Stimulated activated naive CD8-positive, alpha-beta T cell treated with anti-CD3 and anti-CD28 coated beads, Interleukin-15, amount 100 ng/mL, for 72 hours (primary cell): ENCODE results near the gene ANOS1.
"Not testable (repeated sequence)": the region's sequence is repeated elsewhere in the genome, so short reads cannot be mapped to it uniquely, and the experiment has no call there.

ENCODE experiments used
- ATAC-seq: fragments of 150-1000 bp; cut with Tn5 transposase; 2 replicates; pipeline ENCODE4 v1.10.0; 2021; ENCODE audit warnings: mild to moderate bottlenecking, moderate library complexity
- DNase-seq, 2 donors: peaks; one replicate each; pipeline ENCODE4 v3.0.0; 2021 to 2022
- H3K27ac Mint-ChIP-seq, 2 donors: one replicate each; pipeline ENCODE4 v1.8.0; 2022; ENCODE audit warnings: mild to moderate bottlenecking in 2 of 2, mixed read lengths in 2 of 2, moderate library complexity in 2 of 2
- H3K27me3 Mint-ChIP-seq: one replicate; pipeline ENCODE4 v1.8.0; 2022; ENCODE audit warnings: mixed read lengths
- H3K4me1 Mint-ChIP-seq: one replicate; pipeline ENCODE4 v1.8.0; 2022; ENCODE audit warnings: mild to moderate bottlenecking, mixed read lengths
- H3K4me3 Mint-ChIP-seq, 2 donors: one replicate each; pipeline ENCODE4 v1.8.0; 2022; ENCODE audit warnings: mild to moderate bottlenecking in 2 of 2, mixed read lengths in 2 of 2, moderate library complexity in 1 of 2
- H3K9me3 Mint-ChIP-seq, 2 donors: one replicate each; pipeline ENCODE4 v1.8.0; 2022; ENCODE audit warnings: mixed read lengths in 2 of 2

The ANOS1 gene

GRCh38 chrX:8591501-8591900, 140.4 kb downstream of the ANOS1 start:
- Mint-ChIP-seq H3K4me3 (no peak overlapping the region), H3K4me1 (no peaks in the 10 kb centered on the region), H3K9me3 (no peaks in the 10 kb centered on the region), H3K27me3 (no peaks in the 10 kb centered on the region), H3K27ac (no peak overlapping the region)
- DNase-seq (no peak), ATAC-seq (no peak)

DNA sequence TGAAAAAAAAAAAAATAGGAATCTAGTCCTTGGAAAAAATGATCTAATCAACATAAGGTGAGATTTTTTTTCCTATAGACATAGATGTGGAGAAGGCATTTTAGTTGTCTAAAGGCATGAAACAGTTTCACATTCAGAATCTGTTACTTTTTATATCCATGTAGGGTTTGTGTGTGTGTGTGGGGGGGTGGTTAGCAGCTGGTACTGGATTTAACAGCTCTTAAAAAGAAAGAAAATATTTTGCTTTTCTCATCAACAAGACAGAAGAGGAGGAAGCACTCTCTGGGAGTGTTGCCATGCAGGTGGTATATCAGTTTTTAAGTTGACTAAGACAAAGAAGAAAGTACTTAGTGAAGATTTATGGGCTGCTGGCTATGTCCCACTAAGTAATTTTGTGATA, 145.0 kb downstream of the ANOS1 start:
- Mint-ChIP-seq H3K4me1 (no peaks in the 10 kb centered on the region), H3K9me3 (peaks cover 0 to 5% of the 10 kb centered on the region in 2 donors), H3K4me3 (no peak overlapping the region), H3K27ac (no peak overlapping the region), H3K27me3 (no peaks in the 10 kb centered on the region)
- DNase-seq (no peak), ATAC-seq (no peak)

GRCh38 chrX:8579602-8580001, 152.3 kb downstream of the ANOS1 start:
- H3K27ac Mint-ChIP-seq, result no peak overlapping the region
- peaks cover 0 to 5% of the 10 kb centered on the region in 2 donors for H3K9me3 Mint-ChIP-seq
- ATAC-seq (no peak), DNase-seq (no peak)
- H3K27me3 Mint-ChIP-seq, result no peaks in the 10 kb centered on the region
- H3K4me1 Mint-ChIP-seq, result no peaks in the 10 kb centered on the region
- H3K4me3 Mint-ChIP-seq, result no peak overlapping the region

DNA sequence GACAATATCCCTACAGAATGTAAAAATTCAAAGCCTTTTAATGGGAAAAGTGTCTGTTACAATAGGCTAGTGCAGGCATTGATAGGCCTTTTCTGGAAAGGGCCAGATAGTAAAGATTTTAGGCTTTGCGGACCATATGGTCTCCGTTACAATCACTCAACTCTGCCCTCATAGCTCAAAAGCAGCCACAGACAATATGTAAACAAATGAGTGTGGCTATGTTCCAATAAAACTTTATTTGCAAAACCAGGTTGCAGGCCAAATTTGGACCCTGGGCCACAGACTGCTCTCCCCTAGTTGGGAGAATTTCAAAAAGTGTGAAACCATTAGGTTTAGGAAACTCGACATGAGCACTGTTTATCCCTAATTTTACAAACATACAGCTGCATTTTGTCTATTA, 155.1 kb downstream of the ANOS1 start:
- H3K27me3 Mint-ChIP-seq, result no peaks in the 10 kb centered on the region
- no peaks in the 10 kb centered on the region for H3K4me1 Mint-ChIP-seq
- no peak overlapping the region for H3K27ac Mint-ChIP-seq
- no peak for ATAC-seq
- H3K4me3 Mint-ChIP-seq, result no peak overlapping the region
- no peaks in the 10 kb centered on the region for H3K9me3 Mint-ChIP-seq
- DNase-seq, result no peak

- no peaks in the 10 kb centered on the region for H3K27me3 Mint-ChIP-seq
- H3K9me3 Mint-ChIP-seq, result no peaks in the 10 kb centered on the region
- no peaks in the 10 kb centered on the region for H3K4me1 Mint-ChIP-seq
- no peak for ATAC-seq
- H3K27ac Mint-ChIP-seq, result no peak overlapping the region
- H3K4me3 Mint-ChIP-seq, result no peak overlapping the region
- DNase-seq, result no peak
Observed at GRCh38 chrX:8565729-8566128, 166.2 kb downstream of the ANOS1 start.

- Mint-ChIP-seq H3K4me3 (no peak overlapping the region), H3K27ac (no peak overlapping the region), H3K27me3 (no peaks in the 10 kb centered on the region), H3K9me3 (no peaks in the 10 kb centered on the region), H3K4me1 (no peaks in the 10 kb centered on the region)
- ATAC-seq (no peak), DNase-seq (no peak)
Observed at GRCh38 chrX:8548446-8548845, 183.5 kb downstream of the ANOS1 start.

- no peak for ATAC-seq
- no peaks in the 10 kb centered on the region for H3K27me3 Mint-ChIP-seq
- no peaks in the 10 kb centered on the region for H3K4me1 Mint-ChIP-seq
- H3K9me3 Mint-ChIP-seq, result no peaks in the 10 kb centered on the region
- DNase-seq, result no peak
- H3K4me3 Mint-ChIP-seq, result no peak overlapping the region
- H3K27ac Mint-ChIP-seq, result no peak overlapping the region
Observed at GRCh38 chrX:8546715-8547114, 185.2 kb downstream of the ANOS1 start.

DNA sequence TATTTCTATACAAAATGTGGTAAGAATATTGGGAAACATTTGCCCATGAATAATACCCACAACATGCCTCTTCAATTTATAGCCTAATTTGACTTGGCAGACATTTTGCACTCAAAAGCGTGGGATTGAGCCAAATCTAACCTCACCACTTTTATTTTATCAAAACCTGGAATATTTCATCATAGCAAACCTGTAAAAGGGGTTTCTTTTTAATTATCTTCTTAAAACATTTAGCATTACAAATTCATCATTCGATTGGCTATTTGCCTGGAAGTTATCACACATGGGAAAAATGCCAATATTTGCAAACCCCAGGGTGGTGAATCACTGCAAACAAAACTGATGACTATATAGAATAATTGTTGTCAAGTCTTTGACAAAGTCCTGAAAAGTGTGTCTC, 211.1 kb downstream of the ANOS1 start:
- H3K4me3 Mint-ChIP-seq, result no peak overlapping the region
- H3K27me3 Mint-ChIP-seq, result no peaks in the 10 kb centered on the region
- no peak for ATAC-seq
- H3K27ac Mint-ChIP-seq, result no peak overlapping the region
- no peak for DNase-seq
- no peaks in the 10 kb centered on the region for H3K4me1 Mint-ChIP-seq
- peaks cover 5% of the 10 kb centered on the region in 2 donors for H3K9me3 Mint-ChIP-seq

DNA sequence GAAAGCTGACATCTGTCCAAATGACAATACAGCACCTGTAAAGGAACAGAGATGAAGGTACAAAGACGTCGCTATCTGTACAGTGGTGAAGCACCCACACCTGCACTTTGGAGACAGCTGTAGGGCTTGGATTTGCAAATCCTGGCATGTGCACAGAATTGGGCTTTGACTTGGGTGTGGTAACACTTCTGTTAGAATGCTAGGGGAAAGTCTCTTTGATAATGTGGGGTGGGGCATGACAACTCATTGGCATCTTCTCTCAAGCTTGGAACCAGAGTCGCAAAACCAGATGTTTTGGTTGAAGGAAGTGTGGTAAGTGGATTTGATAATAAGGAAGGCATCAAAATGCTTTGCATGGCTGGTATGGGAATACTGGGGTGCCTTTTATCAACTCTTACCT, 211.8 kb downstream of the ANOS1 start:
- no peaks in the 10 kb centered on the region for H3K4me1 Mint-ChIP-seq
- no peak overlapping the region for H3K27ac Mint-ChIP-seq
- ATAC-seq, result no peak
- no peak overlapping the region for H3K4me3 Mint-ChIP-seq
- DNase-seq, result no peak
- no peaks in the 10 kb centered on the region for H3K27me3 Mint-ChIP-seq
- H3K9me3 Mint-ChIP-seq, result peaks cover 5 to 6% of the 10 kb centered on the region in 2 donors

GRCh38 chrX:8504451-8504850, 227.5 kb downstream of the ANOS1 start:
- DNase-seq (no peak), ATAC-seq (no peak)
- Mint-ChIP-seq H3K27ac (no peak overlapping the region), H3K4me3 (no peak overlapping the region), H3K4me1 (no peaks in the 10 kb centered on the region), H3K9me3 (no peaks in the 10 kb centered on the region), H3K27me3 (no peaks in the 10 kb centered on the region)

GRCh38 chrX:8502101-8502500, 229.8 kb downstream of the ANOS1 start:
- H3K4me1 Mint-ChIP-seq, DNase-seq, H3K27me3 Mint-ChIP-seq, H3K9me3 Mint-ChIP-seq, ATAC-seq, H3K27ac Mint-ChIP-seq, H3K4me3 Mint-ChIP-seq: not testable (repeated sequence)

DNA sequence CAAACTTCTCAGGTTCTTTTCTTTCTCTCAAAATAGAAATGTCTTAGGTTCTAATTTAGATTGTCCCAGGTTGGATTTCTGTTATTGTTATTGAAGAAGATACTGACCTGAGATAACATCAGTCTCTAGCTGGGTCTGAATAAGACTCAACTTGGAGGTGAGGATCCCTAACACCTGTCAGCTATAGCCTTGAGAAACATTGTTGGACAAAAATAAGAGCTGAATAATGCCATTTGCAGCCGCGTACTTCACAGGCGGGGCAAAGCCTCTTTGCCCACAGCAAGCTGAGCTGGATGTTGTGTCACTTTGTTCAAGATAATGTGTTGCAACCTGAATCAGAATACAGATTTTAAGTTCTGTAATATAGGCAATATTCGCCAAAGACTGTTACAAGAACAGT, 231.7 kb downstream of the ANOS1 start:
- Mint-ChIP-seq H3K4me1 (no peaks in the 10 kb centered on the region), H3K27me3 (no peaks in the 10 kb centered on the region), H3K4me3 (no peak overlapping the region), H3K27ac (no peak overlapping the region), H3K9me3 (no peaks in the 10 kb centered on the region)
- ATAC-seq (no peak), DNase-seq (no peak)

GRCh38 chrX:8495036-8495435, 236.9 kb downstream of the ANOS1 start:
- H3K27ac Mint-ChIP-seq, H3K27me3 Mint-ChIP-seq, H3K4me1 Mint-ChIP-seq, ATAC-seq, H3K9me3 Mint-ChIP-seq, DNase-seq, H3K4me3 Mint-ChIP-seq: not testable (repeated sequence)

- Mint-ChIP-seq H3K9me3 (peaks cover 8 to 10% of the 10 kb centered on the region in 2 donors), H3K27ac (no peak overlapping the region), H3K4me3 (no peak overlapping the region), H3K4me1 (no peaks in the 10 kb centered on the region), H3K27me3 (no peaks in the 10 kb centered on the region)
- no peak for ATAC-seq
- DNase-seq, result no peak
Observed at GRCh38 chrX:8484360-8484949, 247.5 kb downstream of the ANOS1 start.
